Eye (tissue), 1 donor: ENCODE data around the gene STRA6.

Experiments used
- DNase-seq: peaks from one replicate; pipeline ENCODE4 v3.0.0-alpha.2; 2015

STRA6 gene

DNA sequence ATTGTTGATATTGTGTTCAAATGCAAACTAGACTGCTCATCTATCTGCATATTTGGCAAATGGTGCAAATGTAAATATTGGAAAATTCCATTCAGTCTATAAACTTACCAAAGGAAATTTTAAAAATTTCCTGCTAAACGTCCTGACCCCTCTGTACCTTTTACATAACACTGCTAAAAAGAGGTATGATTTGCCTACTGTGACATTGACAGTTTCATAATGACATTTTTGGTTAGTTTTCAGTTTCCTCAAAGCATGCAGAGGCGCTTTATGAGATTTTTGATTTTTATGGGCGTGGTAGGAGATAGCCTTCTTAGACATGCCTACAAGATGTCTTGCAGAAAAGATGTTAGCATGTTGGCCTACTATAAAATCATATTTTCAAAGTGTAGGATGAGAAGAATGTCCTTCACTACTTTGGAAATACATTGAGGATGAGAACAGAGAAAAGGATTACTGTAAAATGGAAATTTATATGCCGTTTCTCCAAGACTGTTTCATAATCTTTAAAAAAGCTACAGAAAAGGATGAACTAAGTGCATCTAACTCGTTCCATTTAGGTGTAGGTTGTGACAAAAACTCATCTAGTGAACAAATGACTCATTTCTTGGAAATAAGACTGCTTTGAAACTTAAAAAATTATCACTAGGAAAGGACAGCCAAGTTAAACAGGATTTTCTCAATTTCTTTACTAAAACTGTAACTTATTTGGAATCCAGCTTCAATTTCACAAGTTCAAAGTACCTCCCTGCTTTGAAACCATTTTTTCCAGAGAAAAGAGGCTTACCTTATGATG, 43.5 kb downstream of the STRA6 start:
- DNase-seq: no peak

DNA sequence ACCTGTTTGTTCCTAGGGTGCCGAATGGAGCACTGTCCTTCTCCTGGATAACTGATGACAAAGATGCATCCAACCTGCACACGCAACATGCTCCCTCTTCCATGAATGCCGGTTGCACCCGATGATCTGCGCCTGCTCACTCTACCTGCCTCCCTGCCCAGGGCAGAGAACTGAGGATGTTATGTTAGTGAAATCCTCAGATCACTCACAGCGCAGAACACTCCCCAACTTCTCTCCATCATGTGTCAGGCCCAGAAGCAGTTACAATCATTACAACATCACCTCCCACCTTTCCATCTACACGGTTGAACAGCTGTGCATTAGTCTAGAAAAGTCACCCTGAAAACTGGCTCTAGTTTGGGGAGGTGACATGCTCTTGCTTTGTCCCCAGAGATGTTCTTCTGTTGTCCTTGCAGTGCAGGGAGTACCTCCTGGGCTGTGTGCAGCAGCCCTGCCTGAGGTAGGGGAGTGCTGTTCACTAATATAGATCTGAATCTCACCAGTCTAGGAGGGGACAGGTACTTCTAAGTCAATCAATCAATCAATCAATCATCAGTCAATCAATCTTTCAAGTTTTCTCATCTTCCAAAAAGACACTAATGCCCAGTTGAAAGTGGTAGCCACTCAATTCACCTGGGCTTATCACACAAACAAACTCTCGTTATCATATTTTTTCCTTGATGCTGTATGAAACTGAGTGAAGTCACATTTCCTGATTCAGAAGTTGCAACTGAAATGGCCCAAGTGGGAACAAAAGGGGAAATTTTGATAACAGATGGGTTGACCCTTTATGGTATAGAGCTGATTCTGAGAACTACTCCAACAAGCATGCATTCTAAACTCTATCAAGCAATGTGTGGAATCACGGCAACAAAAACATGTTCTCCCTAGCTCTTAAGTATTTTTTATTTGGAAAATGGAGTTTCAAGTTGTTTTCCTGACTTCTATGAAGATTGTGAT, 44.4 kb downstream of the STRA6 start:
- DNase-seq: no peak

DNA sequence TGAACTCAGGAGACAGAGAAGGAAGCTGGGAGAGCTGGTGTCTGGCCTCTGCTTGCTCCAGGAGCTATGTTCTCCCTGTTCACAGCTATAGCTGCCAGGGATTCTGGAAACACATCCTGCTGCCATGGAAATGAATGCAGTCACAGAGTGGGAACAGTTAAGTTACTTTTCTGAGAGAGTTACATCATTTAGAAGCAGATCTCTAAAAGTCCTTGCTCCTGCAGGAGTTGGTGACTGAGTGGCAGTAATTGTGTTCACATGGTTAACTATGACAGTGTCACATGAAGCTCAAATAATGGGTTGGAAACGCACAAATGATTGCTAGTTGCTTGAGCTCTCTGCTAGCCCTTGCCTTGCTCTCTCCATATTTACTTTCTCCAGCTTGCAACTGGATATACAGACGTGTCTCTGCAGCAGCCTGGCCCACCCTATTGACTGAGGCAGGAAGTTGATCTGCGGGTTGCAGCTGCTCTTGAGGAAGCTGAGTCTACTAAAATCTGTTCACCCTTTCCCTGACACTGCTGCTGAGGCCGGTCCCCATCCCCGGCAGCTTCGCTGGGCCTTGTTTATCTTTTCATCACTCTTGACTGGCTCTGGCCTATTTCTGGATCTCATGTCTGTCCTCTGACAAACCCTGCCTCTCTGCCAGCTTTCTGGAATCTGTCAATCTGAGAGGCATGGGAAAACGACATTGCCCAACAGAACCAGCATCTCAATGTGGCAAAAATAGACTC, 45.7 kb downstream of the STRA6 start:
- peak; percentile 78 for DNase-seq

DNA sequence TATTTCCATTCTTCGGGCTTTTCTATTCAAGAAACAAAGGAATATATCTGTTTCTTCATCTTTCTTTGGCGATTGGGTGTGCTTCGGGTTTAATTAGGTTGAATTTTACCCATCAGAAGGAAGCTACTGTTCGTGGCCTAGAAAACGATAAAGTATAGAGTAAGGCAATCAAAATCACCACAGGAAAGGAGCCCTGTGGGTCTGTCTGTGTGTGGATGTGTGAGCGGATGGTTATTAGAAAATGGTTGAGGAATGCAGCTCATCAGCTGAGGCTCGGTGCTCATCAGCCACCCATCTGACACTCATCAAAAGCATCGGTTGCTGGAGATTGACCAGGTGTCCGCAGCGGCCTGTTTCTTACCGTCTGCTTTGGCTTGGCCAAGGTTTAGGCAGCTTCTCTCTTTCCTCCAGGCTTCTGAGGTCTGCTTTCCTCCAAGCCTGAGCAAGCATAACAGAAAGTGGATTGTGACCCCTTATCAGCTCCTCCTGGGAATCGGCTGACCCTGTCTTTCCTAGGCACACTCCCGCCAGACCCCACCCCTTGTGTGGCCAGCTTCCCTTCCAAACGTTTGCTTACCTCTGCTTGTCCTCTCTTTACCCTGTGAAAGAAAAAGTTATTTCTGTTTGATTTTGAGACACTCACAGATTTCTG, 46.7 kb downstream of the STRA6 start:
- no peak for DNase-seq

DNA sequence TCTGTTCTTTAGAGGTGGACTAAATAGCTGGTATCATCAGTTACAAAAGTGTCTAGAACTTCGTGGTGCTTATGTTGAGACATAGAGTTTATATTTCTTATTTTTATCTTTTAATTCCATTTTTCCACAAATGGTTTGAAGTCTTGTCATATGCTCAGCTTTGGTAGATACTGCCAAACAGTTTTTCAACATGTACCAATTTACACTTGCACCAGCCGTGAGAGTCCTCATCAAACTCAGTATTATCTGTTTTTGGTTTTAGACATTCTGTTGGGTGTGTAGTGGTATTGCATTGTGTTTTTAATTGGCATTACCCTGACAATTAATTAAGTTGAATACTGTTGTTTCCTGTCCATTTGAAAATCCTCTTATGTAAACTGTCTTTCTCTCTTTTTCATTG, 55.5 kb downstream of the STRA6 start:
- DNase-seq: no peak

DNA sequence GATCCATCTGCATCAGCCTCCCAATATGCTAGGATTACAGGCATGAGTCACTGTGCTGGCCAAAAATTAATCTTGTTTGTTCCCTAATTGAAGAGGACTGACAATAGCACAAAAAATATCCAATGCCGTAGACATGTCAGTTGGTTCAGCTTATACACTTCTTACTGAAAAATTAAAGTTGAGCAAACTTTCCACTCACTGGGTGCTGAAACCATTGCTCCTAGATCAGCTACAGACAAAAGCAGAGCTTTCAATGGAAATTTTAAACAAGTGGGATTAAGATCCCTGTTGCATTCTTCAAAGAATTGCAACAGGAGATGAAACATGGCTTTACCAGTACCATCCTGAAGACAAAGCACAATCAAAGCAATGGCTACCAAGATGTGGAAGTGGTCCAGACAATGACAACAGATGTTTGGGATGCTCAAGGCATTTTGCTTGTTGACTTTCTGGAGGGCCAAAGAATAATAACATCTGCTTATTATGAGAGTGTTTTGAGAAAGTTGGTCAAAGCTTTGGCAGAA, 56.2 kb downstream of the STRA6 start:
- no peak for DNase-seq

DNA sequence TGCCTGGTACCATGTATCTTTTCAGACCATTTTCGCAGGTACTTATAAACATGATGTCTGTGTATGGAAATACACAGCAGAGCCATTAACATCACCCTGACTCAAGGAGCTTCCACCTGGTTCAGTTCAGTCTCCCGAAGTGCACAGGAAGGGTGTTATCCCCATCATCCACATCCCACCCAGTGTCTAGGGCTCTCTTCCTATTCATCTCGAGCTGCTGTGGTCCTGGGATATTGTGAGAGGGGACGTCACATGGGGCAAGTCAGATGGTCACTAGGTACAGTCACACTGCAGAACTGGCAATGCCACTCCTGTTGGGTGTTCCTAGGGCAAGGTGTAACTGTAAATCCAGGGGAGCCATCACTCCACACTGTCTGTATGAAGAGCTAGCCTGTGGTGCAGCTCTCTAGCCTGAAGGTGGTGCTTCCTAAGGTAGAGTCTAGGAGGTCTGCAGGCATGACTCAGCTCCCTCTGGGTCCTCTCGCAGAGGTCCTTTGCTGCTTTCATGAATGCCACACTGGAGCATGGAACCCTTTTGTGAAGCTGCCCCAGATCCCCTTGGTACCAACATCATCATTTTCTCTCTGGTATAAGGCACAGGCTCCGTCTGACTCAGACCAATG, 58.3 kb downstream of the STRA6 start:
- peak; percentile 24 for DNase-seq

DNA sequence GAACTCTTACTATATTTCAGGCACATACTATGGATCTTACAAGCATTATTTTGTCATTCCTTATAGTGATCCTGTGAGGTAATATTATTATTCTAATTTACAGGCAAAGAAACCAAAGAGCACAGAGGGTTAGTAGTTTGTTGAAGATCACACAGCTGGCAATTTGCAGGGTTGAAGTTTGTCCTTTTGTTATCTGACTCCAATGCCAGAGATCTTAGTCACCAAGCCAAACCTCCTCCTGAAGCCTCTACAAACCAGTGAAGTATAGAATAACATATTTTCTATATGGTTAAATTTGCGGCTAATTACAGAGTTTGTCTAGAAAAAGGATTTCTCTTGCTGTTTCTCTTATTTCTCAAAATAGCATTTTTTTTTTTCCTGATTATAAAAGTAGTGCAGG, 61.0 kb downstream of the STRA6 start:
- no peak for DNase-seq

DNA sequence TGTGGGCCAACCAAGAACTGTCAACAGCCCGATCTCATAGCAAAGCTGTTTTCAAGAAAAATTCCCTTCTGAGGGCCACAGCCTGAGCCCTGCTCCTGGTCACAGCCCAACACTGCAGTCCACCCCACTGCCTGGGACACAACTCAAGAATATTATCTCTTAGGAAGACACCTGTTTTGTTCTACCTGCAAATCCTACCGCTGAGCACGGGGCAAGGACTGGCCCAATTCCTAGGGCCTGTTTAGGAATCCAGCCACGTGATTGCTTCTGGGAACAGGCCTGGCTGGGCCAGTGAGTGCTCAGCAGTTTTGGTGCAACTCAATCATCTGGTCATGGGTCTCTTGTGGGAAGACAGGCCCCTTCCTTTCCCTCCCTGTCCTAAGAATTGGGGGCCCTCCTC, 63.9 kb downstream of the STRA6 start:
- DNase-seq: no peak

DNA sequence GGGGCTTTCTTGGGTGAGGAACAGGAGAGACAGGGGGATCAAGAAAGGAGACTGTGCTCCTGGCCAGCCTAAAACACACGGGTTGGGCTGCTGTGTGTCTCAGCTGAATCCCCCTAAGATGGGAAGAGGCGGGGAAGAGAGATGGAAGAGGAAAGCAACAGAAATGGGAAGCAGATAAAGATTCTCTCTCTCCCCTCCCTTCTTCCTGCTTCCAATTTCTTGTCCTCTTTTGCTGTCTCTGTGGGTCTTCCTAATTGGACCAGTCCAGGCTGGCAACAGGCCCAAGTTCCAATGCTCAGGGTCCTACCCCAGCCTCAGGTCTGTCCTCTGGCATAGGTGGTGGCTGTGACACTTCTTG, 65.1 kb downstream of the STRA6 start:
- DNase-seq: no peak

DNA sequence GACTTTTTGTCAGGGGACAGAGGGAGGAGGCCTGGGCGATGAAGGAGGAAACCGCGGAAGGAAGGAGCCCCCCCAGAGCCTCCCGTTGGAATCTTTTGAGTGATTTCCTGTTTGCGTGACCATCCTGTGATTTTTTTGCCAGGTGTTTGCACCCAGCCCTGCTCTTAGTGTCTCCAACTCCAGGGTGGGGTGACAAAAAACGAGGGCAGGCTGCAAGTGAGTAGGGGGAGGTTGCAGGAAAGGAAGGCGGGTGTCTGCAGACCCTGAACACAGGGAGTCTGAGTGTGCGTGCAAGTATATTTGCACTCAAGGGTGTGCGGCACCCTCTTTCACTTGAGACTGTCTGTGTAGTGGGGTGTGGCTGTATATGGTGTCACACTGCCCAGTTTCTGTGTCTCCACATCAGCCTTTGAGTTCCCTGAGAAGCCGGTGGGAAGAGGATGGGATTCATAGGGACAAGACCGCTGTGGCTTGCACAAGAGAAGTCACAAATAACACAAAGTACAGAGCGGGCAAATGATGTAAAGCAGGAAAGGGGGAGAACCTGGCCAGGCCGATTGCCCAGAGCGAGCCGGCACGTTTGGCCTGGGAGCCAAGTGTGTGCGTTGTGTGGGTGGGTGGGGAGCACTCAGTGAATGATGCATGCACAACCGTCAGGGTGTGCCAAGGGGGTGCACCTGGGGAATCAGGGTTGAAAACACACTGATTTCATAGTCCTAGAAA, 65.6 kb downstream of the STRA6 start:
- peak; percentile 79 for DNase-seq

DNA sequence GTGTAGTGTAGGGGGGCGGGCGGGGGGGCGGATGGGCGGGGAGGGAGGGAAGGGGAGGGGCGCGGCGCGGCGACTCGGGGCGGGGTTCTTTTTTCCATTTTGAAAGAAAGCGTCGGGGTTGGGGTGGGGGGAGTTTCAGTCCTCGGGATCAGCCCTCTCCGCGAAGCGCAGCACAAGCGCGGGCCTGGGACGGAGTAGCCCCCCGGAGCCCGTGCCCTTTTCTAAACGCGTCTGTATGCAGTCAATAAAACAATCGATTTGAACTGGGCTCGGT, 66.1 kb downstream of the STRA6 start:
- no peak for DNase-seq

DNA sequence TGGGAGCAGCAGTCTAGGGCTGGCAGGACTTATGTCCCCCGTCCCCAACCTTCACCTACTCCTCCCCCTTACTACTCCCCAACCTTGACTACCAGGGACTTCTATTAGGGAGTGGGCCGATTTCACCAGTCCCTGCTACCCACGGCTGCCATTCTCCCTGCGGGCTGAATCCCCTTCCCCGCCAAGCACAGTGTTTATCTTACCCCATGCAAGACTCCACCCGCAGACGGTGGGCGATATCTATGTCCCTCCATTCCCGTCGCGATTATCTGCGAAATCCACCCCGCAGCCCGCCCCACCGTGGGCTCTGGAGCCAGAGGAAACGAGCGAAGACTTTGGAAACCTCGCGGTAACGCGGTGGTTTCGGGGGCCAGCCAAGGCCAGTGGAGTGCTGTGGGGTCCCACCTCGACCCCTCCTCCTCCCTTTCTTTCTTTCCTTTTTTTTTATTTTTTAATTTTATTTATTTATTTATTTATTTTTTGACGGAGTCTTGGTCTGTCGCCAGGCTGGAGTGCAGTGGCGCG, 67.5 kb downstream of the STRA6 start:
- DNase-seq: no peak

DNA sequence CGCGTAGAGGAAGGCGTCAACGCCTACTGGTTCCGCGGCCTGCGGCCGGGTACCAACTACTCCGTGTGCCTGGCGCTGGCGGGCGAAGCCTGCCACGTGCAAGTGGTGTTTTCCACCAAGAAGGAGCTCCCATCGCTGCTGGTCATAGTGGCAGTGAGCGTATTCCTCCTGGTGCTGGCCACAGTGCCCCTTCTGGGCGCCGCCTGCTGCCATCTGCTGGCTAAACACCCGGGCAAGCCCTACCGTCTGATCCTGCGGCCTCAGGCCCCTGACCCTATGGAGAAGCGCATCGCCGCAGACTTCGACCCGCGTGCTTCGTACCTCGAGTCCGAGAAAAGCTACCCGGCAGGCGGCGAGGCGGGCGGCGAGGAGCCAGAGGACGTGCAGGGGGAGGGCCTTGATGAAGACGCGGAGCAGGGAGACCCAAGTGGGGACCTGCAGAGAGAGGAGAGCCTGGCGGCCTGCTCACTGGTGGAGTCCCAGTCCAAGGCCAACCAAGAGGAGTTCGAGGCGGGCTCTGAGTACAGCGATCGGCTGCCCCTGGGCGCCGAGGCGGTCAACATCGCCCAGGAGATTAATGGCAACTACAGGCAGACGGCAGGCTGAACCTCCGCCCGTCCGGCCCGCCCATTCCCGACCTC, 68.1 kb downstream of the STRA6 start:
- DNase-seq: peak; percentile 88

DNA sequence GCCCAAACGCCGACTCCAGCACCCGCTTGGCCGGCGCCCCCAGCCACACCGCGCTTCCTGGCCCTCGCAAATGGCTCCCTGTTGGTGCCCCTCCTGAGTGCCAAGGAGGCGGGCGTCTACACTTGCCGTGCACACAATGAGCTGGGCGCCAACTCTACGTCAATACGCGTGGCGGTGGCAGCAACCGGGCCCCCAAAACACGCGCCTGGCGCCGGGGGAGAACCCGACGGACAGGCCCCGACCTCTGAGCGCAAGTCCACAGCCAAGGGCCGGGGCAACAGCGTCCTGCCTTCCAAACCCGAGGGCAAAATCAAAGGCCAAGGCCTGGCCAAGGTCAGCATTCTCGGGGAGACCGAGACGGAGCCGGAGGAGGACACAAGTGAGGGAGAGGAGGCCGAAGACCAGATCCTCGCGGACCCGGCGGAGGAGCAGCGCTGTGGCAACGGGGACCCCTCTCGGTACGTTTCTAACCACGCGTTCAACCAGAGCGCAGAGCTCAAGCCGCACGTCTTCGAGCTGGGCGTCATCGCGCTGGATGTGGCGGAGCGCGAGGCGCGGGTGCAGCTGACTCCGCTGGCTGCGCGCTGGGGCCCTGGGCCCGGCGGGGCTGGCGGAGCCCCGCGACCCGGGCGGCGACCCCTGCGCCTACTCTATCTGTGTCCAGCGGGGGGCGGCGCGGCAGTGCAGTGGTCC, 68.7 kb downstream of the STRA6 start:
- no peak for DNase-seq

DNA sequence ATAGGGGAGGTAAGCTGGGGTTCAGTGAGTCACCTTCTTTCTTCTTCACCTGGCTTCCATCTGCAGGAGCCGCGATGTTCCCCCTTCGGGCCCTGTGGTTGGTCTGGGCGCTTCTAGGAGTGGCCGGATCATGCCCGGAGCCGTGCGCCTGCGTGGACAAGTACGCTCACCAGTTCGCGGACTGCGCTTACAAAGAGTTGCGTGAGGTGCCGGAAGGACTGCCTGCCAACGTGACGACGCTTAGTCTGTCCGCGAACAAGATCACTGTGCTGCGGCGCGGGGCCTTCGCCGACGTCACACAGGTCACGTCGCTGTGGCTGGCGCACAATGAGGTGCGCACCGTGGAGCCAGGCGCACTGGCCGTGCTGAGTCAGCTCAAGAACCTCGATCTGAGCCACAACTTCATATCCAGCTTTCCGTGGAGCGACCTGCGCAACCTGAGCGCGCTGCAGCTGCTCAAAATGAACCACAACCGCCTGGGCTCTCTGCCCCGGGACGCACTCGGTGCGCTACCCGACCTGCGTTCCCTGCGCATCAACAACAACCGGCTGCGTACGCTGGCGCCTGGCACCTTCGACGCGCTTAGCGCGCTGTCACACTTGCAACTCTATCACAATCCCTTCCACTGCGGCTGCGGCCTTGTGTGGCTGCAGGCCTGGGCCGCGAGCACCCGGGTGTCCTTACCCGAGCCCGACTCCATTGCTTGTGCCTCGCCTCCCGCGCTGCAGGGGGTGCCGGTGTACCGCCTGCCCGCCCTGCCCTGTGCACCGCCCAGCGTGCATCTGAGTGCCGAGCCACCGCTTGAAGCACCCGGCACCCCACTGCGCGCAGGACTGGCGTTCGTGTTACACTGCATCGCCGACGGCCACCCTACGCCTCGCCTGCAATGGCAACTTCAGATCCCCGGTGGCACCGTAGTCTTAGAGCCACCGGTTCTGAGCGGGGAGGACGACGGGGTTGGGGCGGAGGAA, 69.6 kb downstream of the STRA6 start:
- peak; percentile 81 for DNase-seq

DNA sequence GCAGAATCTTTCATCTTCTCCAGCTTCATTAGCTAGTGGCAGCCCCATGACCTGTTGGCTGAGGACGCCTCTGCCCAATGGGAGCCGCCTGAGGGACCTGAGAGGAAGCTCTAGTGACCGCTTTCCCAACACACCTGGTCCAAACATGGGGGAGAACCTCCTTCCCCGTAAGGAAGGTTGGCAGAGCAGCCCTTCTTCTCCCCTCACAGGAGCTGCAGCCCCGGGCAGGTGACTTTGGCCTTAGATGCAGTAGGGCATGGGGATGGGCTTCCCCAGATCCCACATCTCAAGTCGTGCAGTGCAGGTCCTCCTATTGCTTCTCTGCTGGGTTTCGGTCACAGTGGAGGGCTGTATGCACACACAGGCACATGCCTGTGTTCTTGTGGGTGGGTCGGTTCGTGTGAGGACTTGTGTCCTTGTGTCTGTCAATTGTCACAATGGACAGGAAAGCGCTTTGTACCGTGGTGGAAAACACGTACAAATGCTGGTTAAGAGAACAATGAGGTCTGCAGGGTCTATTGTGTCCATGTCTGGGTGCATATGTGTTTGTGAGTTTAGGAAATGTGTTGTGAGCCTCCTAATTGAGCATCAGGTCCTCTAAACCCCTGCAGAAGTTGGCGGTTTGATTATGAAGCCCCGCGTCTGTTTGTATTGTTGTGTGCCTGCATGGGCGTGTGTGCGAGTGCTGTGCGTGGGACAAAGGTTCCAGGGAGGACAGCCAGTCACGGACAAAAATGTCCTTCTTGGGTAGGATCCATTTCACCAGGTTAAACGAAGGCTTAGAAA, 70.8 kb downstream of the STRA6 start:
- DNase-seq: peak; percentile 76
